Measurements from ENCODE around the gene NME4. TPM values are rescaled to one million over a fixed set of nuclear protein-coding genes. Genes with fewer than 3 reads are reported as not detected.
"Not testable (repeated sequence)": the region's sequence is repeated elsewhere in the genome, so short reads cannot be mapped to it uniquely, and the experiment has no call there.

The NME4 gene
- polyA plus RNA-seq, 3 donors = 30.1 to 223 (median 130) TPM

- H3K27ac ChIP-seq (ENCODE audit: low read depth, low read length) = no peak overlapping the region
- 76 to 83% (median 79%) methylated on average over 19 of the region's 19 CpGs for WGBS, 3 donors
Measured at GRCh38 chr16:386641-387156, 10.3 kb upstream of the NME4 start.

GRCh38 chr16:387761-388666 is 9.0 kb upstream of the NME4 start:
- WGBS, 3 donors = 18 to 60% (median 51%) methylated on average over 20 of the region's 20 CpGs
- H3K27ac ChIP-seq (ENCODE audit: low read depth, low read length) = not testable (repeated sequence)

GRCh38 chr16:389352-389751 is 7.6 kb upstream of the NME4 start:
- no peak overlapping the region for H3K27ac ChIP-seq (ENCODE audit: low read depth, low read length)
- 78 to 92% (median 86%) methylated on average over 10 of the region's 10 CpGs for WGBS, 3 donors

- 67 to 77% (median 72%) methylated on average over 7 of the region's 7 CpGs for WGBS, 3 donors
- H3K27ac ChIP-seq (ENCODE audit: low read depth, low read length) = no peak overlapping the region
Measured at GRCh38 chr16:391885-392335, 5.1 kb upstream of the NME4 start.

- WGBS, 3 donors = 74 to 84% (median 75%) methylated on average over 6 to 7 of the region's 7 CpGs
- H3K27ac ChIP-seq (ENCODE audit: low read depth, low read length) = no peak overlapping the region
Measured at GRCh38 chr16:392450-393030, 4.5 kb upstream of the NME4 start.

GRCh38 chr16:396199-396598 is 800 bp upstream of the NME4 start:
- H3K27ac ChIP-seq (ENCODE audit: low read depth, low read length) = no peak overlapping the region
- WGBS, 3 donors = 21 to 45% (median 31%) methylated on average over 3 of the region's 3 CpGs

GRCh38 chr16:396605-397004 is 394 bp upstream of the NME4 start:
- 1 to 21% (median 2%) methylated on average over 22 of the region's 22 CpGs for WGBS, 3 donors
- H3K27ac ChIP-seq (ENCODE audit: low read depth, low read length) = no peak overlapping the region

GRCh38 chr16:397736-398332 is 835 bp downstream of the NME4 start:
- no peak overlapping the region for H3K27ac ChIP-seq (ENCODE audit: low read depth, low read length)
- WGBS, 3 donors = 15 to 35% (median 32%) methylated on average over 24 to 29 of the region's 29 CpGs

- no peak overlapping the region for H3K27ac ChIP-seq (ENCODE audit: low read depth, low read length)
- 81 to 84% (median 83%) methylated on average over 24 of the region's 24 CpGs for WGBS, 3 donors
Measured at GRCh38 chr16:398561-399339, 1.8 kb downstream of the NME4 start.

- WGBS, 3 donors = 82 to 84% (median 84%) methylated on average over 21 to 22 of the region's 22 CpGs
- no peak overlapping the region for H3K27ac ChIP-seq (ENCODE audit: low read depth, low read length)
Measured at GRCh38 chr16:399340-400019, 2.5 kb downstream of the NME4 start.

GRCh38 chr16:400061-400591 is 3.1 kb downstream of the NME4 start:
- WGBS, 3 donors = 64 to 80% (median 78%) methylated on average over 10 of the region's 10 CpGs
- H3K27ac ChIP-seq (ENCODE audit: low read depth, low read length) = no peak overlapping the region

GRCh38 chr16:401468-402348 is 4.7 kb downstream of the NME4 start, which contains the start of gene DECR2:
TSS of gene DECR2 (plus strand) at chr16:401885. CDS start at chr16:401964, 79 bp downstream.
- 0 to 1% (median 1%) methylated on average over 61 to 91 of the region's 91 CpGs for WGBS, 3 donors
- no peak within 1 kb of the TSS for H3K27ac ChIP-seq (ENCODE audit: low read depth, low read length)

- H3K27ac ChIP-seq (ENCODE audit: low read depth, low read length) = no peak overlapping the region
- WGBS, 3 donors = 91 to 93% (median 91%) methylated on average over 12 of the region's 12 CpGs
Measured at GRCh38 chr16:404971-405486, 8.0 kb downstream of the NME4 start.

- 82 to 88% (median 85%) methylated on average over 27 of the region's 27 CpGs for WGBS, 3 donors
Measured at GRCh38 chr16:405548-406506, 8.8 kb downstream of the NME4 start.

GRCh38 chr16:407253-407652 is 10.3 kb downstream of the NME4 start:
- 84 to 93% (median 90%) methylated on average over 16 of the region's 16 CpGs for WGBS, 3 donors
- H3K27ac ChIP-seq (ENCODE audit: low read depth, low read length) = no peak overlapping the region

More at GRCh38 chr16:405548-406506, 8.8 kb downstream of the NME4 start:
- no peak overlapping the region for H3K27ac ChIP-seq (ENCODE audit: low read depth, low read length)

Data from adipose tissue (tissue), 3 donors.